Stimulated activated CD4-positive, alpha-beta T cell treated with anti-CD3 and anti-CD28 coated beads, Interleukin-1b, Interleukin-23, amount 100 ng/mL, for 4 hours (primary cell): ENCODE results near the gene SLC12A4.
"Not testable (repeated sequence)": the region's sequence is repeated elsewhere in the genome, so short reads cannot be mapped to it uniquely, and the experiment has no call there.

ENCODE experiments used
- DNase-seq, 2 donors: peaks; one replicate each; pipeline ENCODE4 v3.0.0-alpha.2; 2020; ENCODE audit warnings: low read depth in 2 of 2

SLC12A4 gene

GRCh38 chr16:67987460-67988160 lies 19.2 kb upstream of the SLC12A4 start:
- no peak for DNase-seq

- DNase-seq, result no peak
Observed at GRCh38 chr16:67986949-67987348, 18.5 kb upstream of the SLC12A4 start.

- no peak for DNase-seq
Observed at GRCh38 chr16:67982011-67982696, 13.7 kb upstream of the SLC12A4 start.

GRCh38 chr16:67979955-67980678 lies 11.7 kb upstream of the SLC12A4 start, which contains the start of gene DPEP3:
DPEP3 (minus strand) TSS chr16:67980499; CDS start chr16:67980380, 119 bp downstream.
- DNase-seq, result no peak

GRCh38 chr16:67977469-67978227 lies 9.2 kb upstream of the SLC12A4 start:
- no peak for DNase-seq

GRCh38 chr16:67977005-67977404 lies 8.6 kb upstream of the SLC12A4 start:
- DNase-seq, result no peak

GRCh38 chr16:67976205-67976604 lies 7.8 kb upstream of the SLC12A4 start:
- DNase-seq, result no peak

GRCh38 chr16:67975321-67976105 lies 7.1 kb upstream of the SLC12A4 start:
- no peak for DNase-seq

- DNase-seq, result not testable (repeated sequence)
Observed at GRCh38 chr16:67972285-67972684, 3.8 kb upstream of the SLC12A4 start.

GRCh38 chr16:67971111-67971510 lies 2.7 kb upstream of the SLC12A4 start:
- no peak for DNase-seq

GRCh38 chr16:67969254-67970039 lies 1.0 kb upstream of the SLC12A4 start:
- DNase-seq, result no peak

GRCh38 chr16:67967958-67968399 lies 458 bp downstream of the SLC12A4 start:
- DNase-seq, result peak in 1 of 2 donors; percentile 34

- no peak for DNase-seq
Observed at GRCh38 chr16:67967183-67967957, 1.1 kb downstream of the SLC12A4 start.

GRCh38 chr16:67966549-67967182 lies 1.8 kb downstream of the SLC12A4 start:
- no peak for DNase-seq

GRCh38 chr16:67965668-67966548 lies 2.5 kb downstream of the SLC12A4 start:
- no peak for DNase-seq

- DNase-seq, result no peak
Observed at GRCh38 chr16:67964477-67965131, 3.8 kb downstream of the SLC12A4 start.

- DNase-seq, result no peak
Observed at GRCh38 chr16:67963662-67964321, 4.6 kb downstream of the SLC12A4 start.
